Measurements from ENCODE around the gene ATAD1.

Gene ATAD1

GRCh38 chr10:87790185-87790584, 27.8 kb downstream of the ATAD1 start:
- no peaks in the 10 kb centered on the region for H3K4me1 ChIP-seq (ENCODE audit: insufficient read depth, low read length, severe bottlenecking)
- no peak overlapping the region for H3K27ac ChIP-seq (ENCODE audit: low read depth, low read length, poor library complexity, severe bottlenecking)
- no peaks in the 10 kb centered on the region for H4K20me1 ChIP-seq (ENCODE audit: insufficient read depth, low read length)
- H3K36me3 ChIP-seq (ENCODE audit: insufficient read depth, low read length): peaks cover 79% of the 10 kb centered on the region
- no peak overlapping the region for H2AFZ ChIP-seq (ENCODE audit: low read length)
- no peak overlapping the region for H3K9ac ChIP-seq (ENCODE audit: low read length)
- no peaks in the 10 kb centered on the region for H3K79me2 ChIP-seq (ENCODE audit: insufficient read depth, low read length)
- H3K4me3 ChIP-seq (ENCODE audit: low read depth, low read length, poor library complexity, severe bottlenecking): no peak overlapping the region
- no peaks in the 10 kb centered on the region for H3K27me3 ChIP-seq (ENCODE audit: insufficient read depth, low read length)
- H3F3A ChIP-seq (ENCODE audit: insufficient read depth, low read length): no peaks in the 10 kb centered on the region
- H3K9me2 ChIP-seq (ENCODE audit: low read depth, low read length): no peaks in the 10 kb centered on the region
- H3K4me2 ChIP-seq (ENCODE audit: low read length): no peak overlapping the region
- no peak for TF ChIP-seq CTCF (IDR thresholded peaks at IDR 0.05; ENCODE audit: low read length)
- no peak for TF ChIP-seq EZH2 (IDR thresholded peaks at IDR 0.05; ENCODE audit: borderline replicate concordance, low read length)
- no peaks in the 10 kb centered on the region for H3K9me3 ChIP-seq (ENCODE audit: low read length)

- H3K27me3 ChIP-seq (ENCODE audit: insufficient read depth, low read length): no peaks in the 10 kb centered on the region
- H3K79me2 ChIP-seq (ENCODE audit: insufficient read depth, low read length): no peaks in the 10 kb centered on the region
- TF ChIP-seq CTCF (IDR thresholded peaks at IDR 0.05; ENCODE audit: low read length) (no peak), EZH2 (IDR thresholded peaks at IDR 0.05; ENCODE audit: borderline replicate concordance, low read length) (no peak)
- no peak overlapping the region for H3K9ac ChIP-seq (ENCODE audit: low read length)
- H3F3A ChIP-seq (ENCODE audit: insufficient read depth, low read length): no peaks in the 10 kb centered on the region
- H4K20me1 ChIP-seq (ENCODE audit: insufficient read depth, low read length): no peaks in the 10 kb centered on the region
- H2AFZ ChIP-seq (ENCODE audit: low read length): no peak overlapping the region
- no peaks in the 10 kb centered on the region for H3K4me1 ChIP-seq (ENCODE audit: insufficient read depth, low read length, severe bottlenecking)
- no peak overlapping the region for H3K4me2 ChIP-seq (ENCODE audit: low read length)
- no peak overlapping the region for H3K4me3 ChIP-seq (ENCODE audit: low read depth, low read length, poor library complexity, severe bottlenecking)
- no peak overlapping the region for H3K27ac ChIP-seq (ENCODE audit: low read depth, low read length, poor library complexity, severe bottlenecking)
- no peaks in the 10 kb centered on the region for H3K9me2 ChIP-seq (ENCODE audit: low read depth, low read length)
- no peaks in the 10 kb centered on the region for H3K9me3 ChIP-seq (ENCODE audit: low read length)
- peaks cover 82% of the 10 kb centered on the region for H3K36me3 ChIP-seq (ENCODE audit: insufficient read depth, low read length)
Measured at GRCh38 chr10:87786421-87786820, 31.6 kb downstream of the ATAD1 start.

DNA sequence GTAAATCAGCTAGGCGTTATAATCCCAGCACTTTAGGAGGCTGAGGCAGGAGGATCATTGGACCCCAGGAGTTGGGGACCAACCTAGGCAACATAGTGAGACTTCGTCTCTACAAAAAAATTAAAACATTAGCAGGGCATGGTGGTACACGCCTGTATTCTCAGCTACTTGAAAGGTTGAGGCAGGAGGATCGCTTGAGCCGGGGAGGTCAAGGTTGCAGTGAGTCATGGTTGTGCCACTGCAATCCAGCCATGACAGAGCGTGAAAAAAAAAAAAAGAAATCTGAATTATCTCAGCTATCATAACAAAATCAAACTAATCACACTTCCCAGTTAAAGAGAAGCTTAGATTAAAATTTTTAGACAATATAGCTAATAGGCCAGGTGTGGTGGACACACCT, 35.3 kb downstream of the ATAD1 start:
- H3K4me1 ChIP-seq (ENCODE audit: insufficient read depth, low read length, severe bottlenecking): no peaks in the 10 kb centered on the region
- H3K79me2 ChIP-seq (ENCODE audit: insufficient read depth, low read length): no peaks in the 10 kb centered on the region

More for the DNA sequence above, 35.3 kb downstream of the ATAD1 start:
- no peak overlapping the region for H3K4me3 ChIP-seq (ENCODE audit: low read depth, low read length, poor library complexity, severe bottlenecking)
- TF ChIP-seq CTCF (IDR thresholded peaks at IDR 0.05; ENCODE audit: low read length) (no peak), EZH2 (IDR thresholded peaks at IDR 0.05; ENCODE audit: borderline replicate concordance, low read length) (no peak)
- no peak overlapping the region for H3K9ac ChIP-seq (ENCODE audit: low read length)
- no peaks in the 10 kb centered on the region for H3K27me3 ChIP-seq (ENCODE audit: insufficient read depth, low read length)
- H4K20me1 ChIP-seq (ENCODE audit: insufficient read depth, low read length): no peaks in the 10 kb centered on the region
- H2AFZ ChIP-seq (ENCODE audit: low read length): no peak overlapping the region
- no peaks in the 10 kb centered on the region for H3K9me3 ChIP-seq (ENCODE audit: low read length)
- no peaks in the 10 kb centered on the region for H3F3A ChIP-seq (ENCODE audit: insufficient read depth, low read length)
- no peaks in the 10 kb centered on the region for H3K9me2 ChIP-seq (ENCODE audit: low read depth, low read length)
- no peak overlapping the region for H3K27ac ChIP-seq (ENCODE audit: low read depth, low read length, poor library complexity, severe bottlenecking)
- peaks cover 77% of the 10 kb centered on the region for H3K36me3 ChIP-seq (ENCODE audit: insufficient read depth, low read length)
- no peak overlapping the region for H3K4me2 ChIP-seq (ENCODE audit: low read length)

All from OCI-LY1 (cell line).